Naive thymus-derived CD8-positive, alpha-beta T cell (primary cell): ENCODE data around the gene ATP13A3. TPM values are rescaled to one million over a fixed set of nuclear protein-coding genes. Genes with fewer than 3 reads are reported as not detected.
A peak's percentile ranks its signal among the peaks of the same experiment; 100 is the strongest.
"Not testable (repeated sequence)": the region's sequence is repeated elsewhere in the genome, so short reads cannot be mapped to it uniquely, and the experiment has no call there.

Source experiments
- ATAC-seq, 2 donors: fragments of 150-1000 bp; cut with Tn5 transposase in 1 of 2; sonication (Bioruptor Pico), chemical (Tn5 transposase) in 1 of 2; 1 replicate in 1 of 2; 2 replicates in 1 of 2; pipeline ENCODE4 v1.10.0; 2021; ENCODE audit warnings: mild to moderate bottlenecking in 2 of 2, moderate library complexity in 2 of 2
- POLR2A ChIA-PET: fragments of 350-600 bp; sonication (Branson Sonifier 250); formaldehyde crosslinking; loops from one replicate; lab custom pipeline; 2021; ENCODE audit warnings: antibody characterized with exemption; lab: Charles Lee
- DNase-seq, 10 donors: peaks; one replicate each; pipeline versions ENCODE4 v3.0.0 to v3.0.0-alpha.2; 2020 to 2022
- H3K27ac Mint-ChIP-seq, 10 donors: one replicate each; pipeline ENCODE4 v1.8.0; 2020 to 2022; ENCODE audit warnings: mild to moderate bottlenecking in 10 of 10, mixed read lengths in 10 of 10, moderate library complexity in 4 of 10, inconsistent platforms in 1 of 10
- H3K27me3 Mint-ChIP-seq, 5 donors: one replicate each; pipeline ENCODE4 v1.8.0; 2021 to 2022; ENCODE audit warnings: mixed read lengths in 5 of 5
- H3K36me3 Mint-ChIP-seq, 3 donors: one replicate each; pipeline ENCODE4 v1.8.0; 2020 to 2022; ENCODE audit warnings: mixed read lengths in 3 of 3, mild to moderate bottlenecking in 2 of 3, inconsistent platforms in 1 of 3
- H3K4me1 Mint-ChIP-seq, 4 donors: one replicate each; pipeline ENCODE4 v1.8.0; 2021 to 2022; ENCODE audit warnings: mixed read lengths in 4 of 4
- H3K4me3 Mint-ChIP-seq, 10 donors: one replicate each; pipeline ENCODE4 v1.8.0; 2020 to 2022; ENCODE audit warnings: mild to moderate bottlenecking in 10 of 10, mixed read lengths in 10 of 10, moderate library complexity in 6 of 10, inconsistent platforms in 1 of 10
- H3K9me3 Mint-ChIP-seq, 9 donors: one replicate each; pipeline ENCODE4 v1.8.0; 2020 to 2022; ENCODE audit warnings: mixed read lengths in 9 of 9, mild to moderate bottlenecking in 3 of 9, inconsistent platforms in 1 of 9, moderate library complexity in 1 of 9
- polyA plus RNA-seq, 3 donors: library from polyadenylated mRNA; unstranded; fragments of 300-500 nt; fragmentation: Illumina TruSeq; gene quantifications; one replicate each; pipeline ENCODE4 v1.2.3, GENCODE V29; 2021
- total RNA-seq, 8 experiments: library from RNA in 2 of 8; stranded (reverse) in 2 of 8; gene quantifications; one replicate each; pipeline ENCODE4 v1.2.3 and lab custom pipeline; 2021 to 2026

ATP13A3 gene
- 10 to 100 TPM; 51.7 to 53.8 TPM for total RNA-seq
- 10 to 100 TPM in 2 of 3 donors, 1 to 10 TPM in 1; 5.9 to 13.2 (median 10.6) TPM for polyA plus RNA-seq
- total RNA-seq (lab: John Stamatoyannopoulos, UW) = 83.9 to 466 (median 125) reads per million in 6 experiments

GRCh38 chr3:194486540-194487288 is at the start of gene ATP13A3:
ATP13A3 (minus strand) TSS chr3:194487002; CDS start chr3:194462190, 24,812 bp downstream.
- H3K4me1 Mint-ChIP-seq = peaks cover 30 to 63% (median 40%) of the 10 kb centered on the region in 4 donors
- H3K27ac Mint-ChIP-seq = peak within 1 kb of the TSS; percentile 89 to 98 (median 94)
- peak; percentile 76 to 86 for ATAC-seq
- peak; percentile 86 to 94 (median 90) for DNase-seq
- no peaks in the 10 kb centered on the region for H3K9me3 Mint-ChIP-seq
- peak within 1 kb of the TSS; percentile 66 to 96 (median 92) for H3K4me3 Mint-ChIP-seq
- H3K27me3 Mint-ChIP-seq = no peaks in the 10 kb centered on the region
- H3K36me3 Mint-ChIP-seq = peaks cover 0 to 13% (median 2%) of the 10 kb centered on the region in 3 donors
- POLR2A ChIA-PET = interaction anchor here (0.6 to 1.6 kb wide), 9 partner anchors 10 to 785 kb away, joined by 3 to 14 read pairs (median 4); partner anchors contain the start of genes LSG1 and XXYLT1

- DNase-seq, H3K27me3 Mint-ChIP-seq, ATAC-seq, H3K27ac Mint-ChIP-seq, POLR2A ChIA-PET, H3K4me3 Mint-ChIP-seq, H3K4me1 Mint-ChIP-seq: not testable (repeated sequence)
- Mint-ChIP-seq H3K9me3 (peaks cover 0 to 30% (median 13%) of the 10 kb centered on the region in 9 donors), H3K36me3 (peaks cover 0 to 14% (median 12%) of the 10 kb centered on the region in 3 donors)
Measured at GRCh38 chr3:194535199-194535598, 48.4 kb upstream of the ATP13A3 start.

- ATAC-seq (no peak), DNase-seq (no peak)
- Mint-ChIP-seq H3K4me3 (no peak overlapping the region), H3K27me3 (peaks cover 0 to 2% (median 0%) of the 10 kb centered on the region in 5 donors), H3K9me3 (peaks cover 0 to 30% (median 13%) of the 10 kb centered on the region in 9 donors), H3K36me3 (peaks cover 0 to 14% (median 12%) of the 10 kb centered on the region in 3 donors), H3K27ac (no peak overlapping the region), H3K4me1 (peaks cover 2 to 9% (median 6%) of the 10 kb centered on the region in 4 donors)
- POLR2A ChIA-PET = no interaction called here
Measured at GRCh38 chr3:194534243-194534642, 47.4 kb upstream of the ATP13A3 start.

GRCh38 chr3:194532591-194532990 is 45.8 kb upstream of the ATP13A3 start:
- Mint-ChIP-seq H3K36me3 (peaks cover 0 to 14% (median 12%) of the 10 kb centered on the region in 3 donors), H3K4me1 (peaks cover 1 to 6% (median 4%) of the 10 kb centered on the region in 4 donors), H3K4me3 (no peak overlapping the region), H3K27ac (no peak overlapping the region), H3K9me3 (peaks cover 0 to 30% (median 13%) of the 10 kb centered on the region in 9 donors), H3K27me3 (peaks cover 0 to 2% (median 0%) of the 10 kb centered on the region in 5 donors)
- DNase-seq (no peak), ATAC-seq (no peak)
- POLR2A ChIA-PET = no interaction called here

- Mint-ChIP-seq H3K4me3 (peak overlapping the region in 1 of 10 donors; percentile 39), H3K4me1 (peaks cover 0 to 4% (median 0%) of the 10 kb centered on the region in 4 donors), H3K9me3 (peaks cover 0 to 2% (median 0%) of the 10 kb centered on the region in 9 donors), H3K27ac (no peak overlapping the region), H3K36me3 (no peaks in the 10 kb centered on the region), H3K27me3 (peaks cover 0 to 2% (median 1%) of the 10 kb centered on the region in 5 donors)
- ATAC-seq = no peak
- no peak for DNase-seq
- POLR2A ChIA-PET = no interaction called here
Measured at GRCh38 chr3:194527726-194528125, 40.9 kb upstream of the ATP13A3 start.

GRCh38 chr3:194526164-194526563 is 39.4 kb upstream of the ATP13A3 start:
- H3K4me1 Mint-ChIP-seq = peaks cover 0 to 4% (median 0%) of the 10 kb centered on the region in 4 donors
- H3K27ac Mint-ChIP-seq = no peak overlapping the region
- H3K4me3 Mint-ChIP-seq = no peak overlapping the region
- H3K27me3 Mint-ChIP-seq = peaks cover 0 to 6% (median 1%) of the 10 kb centered on the region in 5 donors
- no peaks in the 10 kb centered on the region for H3K36me3 Mint-ChIP-seq
- no peaks in the 10 kb centered on the region for H3K9me3 Mint-ChIP-seq
- DNase-seq = no peak
- ATAC-seq = no peak
- POLR2A ChIA-PET = no interaction called here

- Mint-ChIP-seq H3K36me3 (no peaks in the 10 kb centered on the region), H3K4me1 (peaks cover 0 to 4% (median 2%) of the 10 kb centered on the region in 4 donors), H3K27me3 (peaks cover 0 to 6% (median 2%) of the 10 kb centered on the region in 5 donors), H3K9me3 (no peaks in the 10 kb centered on the region), H3K4me3 (no peak overlapping the region), H3K27ac (no peak overlapping the region)
- POLR2A ChIA-PET = no interaction called here
- DNase-seq (no peak), ATAC-seq (no peak)
Measured at GRCh38 chr3:194522579-194523046, 35.8 kb upstream of the ATP13A3 start.

GRCh38 chr3:194521510-194522260 is 34.9 kb upstream of the ATP13A3 start:
- Mint-ChIP-seq H3K9me3 (no peaks in the 10 kb centered on the region), H3K27me3 (peaks cover 0 to 6% (median 2%) of the 10 kb centered on the region in 5 donors), H3K36me3 (no peaks in the 10 kb centered on the region), H3K4me3 (no peak overlapping the region), H3K27ac (no peak overlapping the region), H3K4me1 (peaks cover 0 to 2% (median under 1%) of the 10 kb centered on the region in 4 donors)
- no peak for ATAC-seq
- POLR2A ChIA-PET = no interaction called here
- DNase-seq = no peak

- peak overlapping the region in 1 of 10 donors; percentile 41 for H3K27ac Mint-ChIP-seq
- DNase-seq, H3K36me3 Mint-ChIP-seq, ATAC-seq, H3K27me3 Mint-ChIP-seq, H3K4me3 Mint-ChIP-seq, H3K9me3 Mint-ChIP-seq, POLR2A ChIA-PET, H3K4me1 Mint-ChIP-seq: not testable (repeated sequence)
Measured at GRCh38 chr3:194520682-194521162, 33.9 kb upstream of the ATP13A3 start.

- DNase-seq, H3K27ac Mint-ChIP-seq, H3K36me3 Mint-ChIP-seq: not testable (repeated sequence)
Measured at GRCh38 chr3:194520201-194520600, 33.4 kb upstream of the ATP13A3 start.

GRCh38 chr3:194518652-194519051 is 31.9 kb upstream of the ATP13A3 start:
- Mint-ChIP-seq H3K9me3 (no peaks in the 10 kb centered on the region), H3K27me3 (peaks cover 0 to 4% (median 0%) of the 10 kb centered on the region in 5 donors), H3K27ac (no peak overlapping the region), H3K36me3 (no peaks in the 10 kb centered on the region), H3K4me3 (no peak overlapping the region), H3K4me1 (peaks cover 0 to 2% (median under 1%) of the 10 kb centered on the region in 4 donors)
- ATAC-seq (no peak), DNase-seq (no peak)
- POLR2A ChIA-PET = no interaction called here

More at GRCh38 chr3:194520201-194520600, 33.4 kb upstream of the ATP13A3 start:
- H3K27me3 Mint-ChIP-seq, POLR2A ChIA-PET, H3K4me1 Mint-ChIP-seq, H3K9me3 Mint-ChIP-seq, ATAC-seq, H3K4me3 Mint-ChIP-seq: not testable (repeated sequence)

GRCh38 chr3:194517333-194517732 is 30.5 kb upstream of the ATP13A3 start:
- no peak for ATAC-seq
- Mint-ChIP-seq H3K27ac (no peak overlapping the region), H3K9me3 (no peaks in the 10 kb centered on the region)

More at GRCh38 chr3:194517333-194517732, 30.5 kb upstream of the ATP13A3 start:
- H3K4me1 Mint-ChIP-seq = peaks cover 0 to 2% (median under 1%) of the 10 kb centered on the region in 4 donors
- peaks cover 0 to 3% (median 0%) of the 10 kb centered on the region in 5 donors for H3K27me3 Mint-ChIP-seq
- POLR2A ChIA-PET = no interaction called here
- no peak overlapping the region for H3K4me3 Mint-ChIP-seq
- H3K36me3 Mint-ChIP-seq = no peaks in the 10 kb centered on the region
- DNase-seq = no peak
